GM08714 (cell line): Measurements from ENCODE around the gene RNU5B-1.

Experiments
- H3K4me3 ChIP-seq: fragments of 200-500 bp; sonication (Bioruptor generic); 2 replicates; pipeline ENCODE4 v1.5.1; 2014; ENCODE audit warnings: mild to moderate bottlenecking, low read length, inconsistent platforms
- ZNF274 ChIP-seq: IDR thresholded peaks from 2 replicates; pipeline ENCODE4 v1.6.1; 2012; ENCODE audit warnings: mild to moderate bottlenecking, low read depth, low read length

The RNU5B-1 gene

DNA sequence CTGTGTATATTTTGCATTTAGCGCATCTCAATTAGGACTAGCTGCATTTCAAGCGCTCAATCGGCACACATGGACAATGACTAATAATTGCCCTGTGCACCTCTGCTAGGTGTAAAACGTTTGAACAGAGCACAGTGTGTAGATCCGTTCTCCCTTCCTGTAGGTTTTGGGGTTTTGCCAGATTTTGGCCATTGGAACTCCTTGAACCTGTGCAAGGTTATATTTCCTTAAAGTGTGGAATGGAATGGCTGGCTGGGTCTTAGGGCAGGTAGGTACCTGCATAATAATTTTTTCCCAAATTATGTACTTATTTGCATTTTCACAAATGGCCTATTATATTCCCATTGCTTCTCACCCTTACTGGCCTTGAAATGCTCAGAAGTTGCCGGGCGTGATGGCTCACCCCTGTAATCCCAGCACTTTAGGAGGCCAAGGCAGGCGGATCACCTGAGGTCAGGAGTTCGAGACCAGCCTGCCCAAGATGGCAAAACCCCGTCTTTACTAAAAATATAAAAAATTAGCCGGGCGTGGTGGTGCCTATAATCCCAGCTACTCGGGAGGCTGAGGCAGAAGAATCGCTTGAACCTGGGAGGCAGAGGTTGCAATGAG lies 777 bp downstream of the RNU5B-1 start:
- TF ChIP-seq ZNF274 = no peak
- H3K4me3 ChIP-seq = no peak overlapping the region

DNA sequence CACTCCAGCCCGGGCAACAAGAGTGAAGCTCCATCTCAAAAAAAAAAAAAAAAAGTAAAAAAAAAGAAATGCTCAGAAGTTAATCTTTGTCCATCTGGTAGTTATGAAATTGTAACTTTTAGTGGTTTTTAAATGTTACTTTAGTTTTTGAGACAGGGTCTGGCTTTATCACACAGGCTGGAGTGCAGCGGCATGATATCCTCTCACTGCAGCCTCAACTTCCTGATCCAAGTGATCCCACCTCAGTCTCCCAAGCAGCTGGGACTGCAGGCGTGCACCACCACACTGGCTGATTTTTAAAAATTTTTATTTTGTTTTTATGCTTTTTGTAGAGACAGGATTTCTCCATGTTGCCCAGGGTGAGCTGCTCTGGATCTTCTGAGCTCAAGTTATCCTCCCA lies 1.3 kb downstream of the RNU5B-1 start:
- TF ChIP-seq ZNF274 = no peak
- no peak overlapping the region for H3K4me3 ChIP-seq

DNA sequence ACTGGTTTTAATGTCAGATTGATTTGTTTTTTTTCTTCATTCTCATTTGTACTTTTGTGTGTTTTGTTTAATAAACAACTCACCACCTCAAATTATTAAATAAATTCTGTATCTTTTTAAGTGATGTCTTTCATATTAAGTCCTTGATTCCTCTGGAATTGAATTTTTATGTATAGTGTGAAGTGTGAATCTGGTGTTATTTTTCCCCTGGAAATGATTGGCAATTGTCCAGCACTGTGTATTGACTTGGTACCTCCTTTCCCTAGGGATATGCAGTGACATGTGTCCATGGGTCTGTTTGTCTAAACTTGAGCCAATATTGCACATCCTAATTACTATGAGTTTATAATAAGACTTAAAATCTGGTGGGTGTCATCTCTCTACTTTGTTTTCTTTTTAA lies 2.1 kb downstream of the RNU5B-1 start:
- no peak overlapping the region for H3K4me3 ChIP-seq
- TF ChIP-seq ZNF274 = no peak

DNA sequence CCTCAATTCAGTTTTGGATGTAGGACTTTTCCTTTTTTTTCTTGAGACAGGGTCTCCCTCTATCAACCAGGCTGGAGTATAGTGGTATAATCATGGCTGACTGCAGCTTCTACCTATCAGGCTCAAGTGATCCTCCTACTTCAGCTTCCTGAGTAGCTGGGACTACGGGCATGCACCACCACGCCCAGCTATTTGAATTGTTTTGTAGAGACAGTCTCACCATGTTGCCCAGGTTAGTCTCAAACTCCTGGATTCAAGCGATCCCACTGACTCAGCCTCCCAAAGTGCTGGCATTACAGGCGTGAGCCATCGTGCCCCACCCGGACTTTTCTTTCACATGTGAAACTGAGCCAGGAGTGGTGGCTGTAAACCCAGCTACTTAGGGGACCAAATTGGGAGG lies 3.5 kb downstream of the RNU5B-1 start:
- H3K4me3 ChIP-seq = no peak overlapping the region
- TF ChIP-seq ZNF274 = no peak

DNA sequence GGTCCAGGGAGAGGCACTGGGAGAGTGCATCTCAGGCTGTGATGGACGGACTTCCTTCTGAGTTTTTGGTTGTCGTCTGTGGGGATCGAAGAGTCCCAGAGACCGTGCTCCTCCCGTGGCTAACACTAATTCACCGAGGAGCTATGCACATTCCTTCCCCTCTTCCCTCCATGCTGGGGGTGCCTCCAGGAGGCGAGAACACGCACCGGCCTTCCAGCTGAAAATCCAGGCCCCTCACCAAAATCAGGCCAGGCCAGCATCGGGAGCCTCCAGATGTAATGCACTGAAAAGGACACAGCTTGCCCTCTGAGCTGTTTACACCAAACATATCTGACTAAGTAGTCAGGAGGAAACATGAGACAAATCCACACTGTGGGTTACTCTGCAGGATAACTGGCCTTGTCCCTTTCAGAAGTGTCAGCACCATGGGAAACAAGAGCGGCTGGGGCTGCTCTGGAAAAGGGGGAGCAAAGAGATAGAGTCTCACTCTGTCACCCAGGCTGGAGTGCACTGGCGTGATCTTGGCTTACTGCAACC lies 5.5 kb downstream of the RNU5B-1 start:
- no peak overlapping the region for H3K4me3 ChIP-seq

DNA sequence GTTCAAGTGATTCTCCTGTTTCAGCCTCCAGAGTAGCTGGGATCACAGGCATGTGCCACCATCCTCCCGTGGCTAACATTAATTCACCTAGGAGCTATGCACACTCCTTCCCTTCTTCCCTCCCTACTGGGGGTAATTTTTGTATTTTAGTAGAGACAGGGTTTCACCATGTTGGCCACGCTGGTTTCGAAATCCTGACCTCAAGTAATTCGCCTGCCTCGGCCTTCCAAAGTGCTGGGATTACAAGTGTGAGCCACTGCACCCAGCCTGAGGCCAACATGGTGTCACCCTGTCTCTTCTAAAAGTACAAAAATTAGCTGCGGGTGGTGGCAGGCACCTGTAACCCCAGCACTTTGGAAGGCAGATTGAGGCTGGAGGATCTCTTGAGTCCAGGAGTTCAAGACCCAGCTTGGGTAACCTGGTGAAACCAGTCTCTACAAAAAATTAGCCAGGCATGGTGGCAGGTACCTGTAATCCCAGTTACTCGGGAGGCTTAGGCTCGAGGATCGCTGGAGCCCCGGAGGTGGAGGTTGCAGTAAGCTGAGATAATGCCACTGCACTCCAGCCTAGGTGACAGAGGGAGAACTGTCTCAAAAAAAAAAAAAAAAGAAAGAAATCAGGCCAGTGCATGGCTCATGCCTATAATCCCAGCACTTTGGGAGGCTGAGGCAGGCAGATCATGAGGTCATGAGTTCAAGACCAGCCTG lies 6.1 kb downstream of the RNU5B-1 start:
- TF ChIP-seq ZNF274 = no peak
- H3K4me3 ChIP-seq = no peak overlapping the region

More for the DNA sequence above, 5.5 kb downstream of the RNU5B-1 start:
- no peak for TF ChIP-seq ZNF274

DNA sequence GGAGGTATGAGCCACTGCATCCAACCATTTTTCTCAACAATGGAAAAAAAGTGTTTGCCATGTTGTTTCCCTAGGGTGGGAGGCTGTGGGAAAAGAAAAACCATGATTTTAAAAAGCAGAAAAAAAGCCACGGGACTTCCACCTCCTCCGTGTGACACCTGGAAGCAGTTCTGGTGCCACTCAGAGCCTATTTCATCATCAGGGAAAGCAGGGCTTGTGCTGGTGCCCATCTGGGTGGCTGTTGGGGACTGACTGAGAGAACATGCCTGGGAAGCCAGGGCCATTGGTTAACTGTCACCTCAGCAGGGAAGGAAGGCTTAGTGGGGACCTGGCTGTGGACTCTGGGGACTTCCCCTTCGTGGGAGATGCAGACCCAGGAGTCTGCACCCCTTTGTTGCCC lies 7.3 kb downstream of the RNU5B-1 start:
- TF ChIP-seq ZNF274 = no peak

DNA sequence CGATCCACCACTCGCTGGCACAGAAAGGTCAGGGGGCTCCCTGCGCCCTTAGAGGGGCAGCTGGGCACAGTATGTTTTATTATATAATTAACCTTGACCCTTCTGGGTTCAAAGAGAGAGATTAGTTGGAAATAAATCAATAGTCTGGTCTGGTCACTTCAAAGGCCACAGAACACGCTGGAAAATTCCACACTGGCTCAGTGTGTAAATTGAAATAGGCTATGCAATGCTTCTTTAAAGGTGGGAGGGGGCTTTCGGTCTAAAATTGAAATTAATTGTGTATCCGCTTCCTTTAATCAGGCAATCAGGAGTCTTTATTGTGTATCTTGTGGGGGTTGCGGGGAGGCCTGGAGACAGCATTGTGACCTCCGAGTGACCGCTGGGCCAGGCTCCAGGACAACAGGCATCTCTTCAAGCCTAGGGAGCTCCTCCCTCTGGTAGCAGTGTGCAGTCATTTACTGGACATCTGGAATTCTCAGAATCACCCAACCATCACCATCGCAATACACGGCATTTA lies 8.0 kb downstream of the RNU5B-1 start:
- no peak overlapping the region for H3K4me3 ChIP-seq
- TF ChIP-seq ZNF274 = no peak

More for the DNA sequence above, 7.3 kb downstream of the RNU5B-1 start:
- H3K4me3 ChIP-seq = no peak overlapping the region

DNA sequence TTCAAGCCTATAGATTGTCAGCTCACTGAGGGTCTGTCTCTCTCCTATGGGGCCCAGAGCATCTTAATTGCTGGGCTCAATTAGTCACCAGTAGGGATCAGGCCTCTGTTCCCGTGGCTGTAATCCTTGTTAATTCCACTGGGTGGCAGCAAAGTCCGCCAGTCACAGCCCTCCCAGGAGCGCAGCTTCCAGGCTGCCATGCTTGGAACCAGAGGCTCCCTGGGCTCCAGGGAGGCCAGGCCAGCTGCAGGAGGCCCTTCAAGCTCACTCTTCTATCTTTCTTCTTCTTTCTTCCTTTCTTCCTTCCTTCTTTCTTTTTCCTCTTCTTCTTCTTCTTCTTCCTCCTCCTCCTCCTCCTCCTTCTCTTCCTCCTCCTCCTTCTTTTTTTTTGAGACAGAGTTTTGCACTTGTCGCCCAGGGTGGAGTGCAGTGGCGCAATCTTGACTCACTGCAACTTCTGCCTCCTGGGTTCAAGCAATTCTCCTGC lies 14.4 kb downstream of the RNU5B-1 start:
- no peak for TF ChIP-seq ZNF274
- no peak overlapping the region for H3K4me3 ChIP-seq

DNA sequence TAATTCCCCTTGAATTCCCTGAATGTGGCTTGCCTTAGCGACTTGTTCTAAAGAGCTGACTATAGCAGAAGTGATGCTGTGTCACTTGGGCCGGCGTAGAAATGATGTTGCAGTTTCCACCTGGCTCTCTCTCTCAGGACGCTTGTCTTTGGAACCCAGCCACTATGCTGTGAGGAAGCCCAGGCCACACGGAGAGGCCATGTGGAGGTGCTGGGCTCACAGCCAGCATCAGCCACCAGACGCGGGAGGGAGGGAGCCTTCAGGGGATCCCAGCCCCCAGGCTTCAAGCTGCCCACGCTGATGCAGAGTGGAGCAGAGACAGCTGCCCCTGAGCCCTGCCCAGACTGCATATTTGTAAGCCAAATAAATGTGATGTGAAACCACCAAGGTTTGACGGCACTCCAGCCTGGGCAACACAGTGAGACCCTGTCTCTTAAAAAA lies 18.6 kb downstream of the RNU5B-1 start:
- TF ChIP-seq ZNF274 = no peak
- no peak overlapping the region for H3K4me3 ChIP-seq

DNA sequence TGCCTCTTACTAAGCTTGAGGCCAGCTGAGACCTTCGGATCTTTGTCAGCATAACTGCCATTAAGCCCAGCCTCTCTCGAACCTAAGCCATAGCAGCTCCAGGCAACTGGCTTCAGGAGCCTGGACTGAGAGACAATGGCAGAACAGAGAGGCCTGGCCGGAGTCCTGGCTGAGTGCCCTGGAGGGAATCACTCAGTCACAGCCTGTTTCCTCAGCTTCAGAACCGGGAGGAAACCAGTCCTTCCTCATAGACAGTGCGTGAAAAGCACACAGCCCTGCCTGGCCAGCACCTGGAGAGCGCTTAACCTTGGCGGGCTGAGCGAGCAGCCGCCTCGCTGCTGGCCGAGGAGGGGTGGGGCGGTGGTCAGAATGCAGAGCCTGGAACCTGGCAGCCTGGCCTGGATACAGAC lies 21.6 kb downstream of the RNU5B-1 start:
- TF ChIP-seq ZNF274 = no peak
- no peak overlapping the region for H3K4me3 ChIP-seq

DNA sequence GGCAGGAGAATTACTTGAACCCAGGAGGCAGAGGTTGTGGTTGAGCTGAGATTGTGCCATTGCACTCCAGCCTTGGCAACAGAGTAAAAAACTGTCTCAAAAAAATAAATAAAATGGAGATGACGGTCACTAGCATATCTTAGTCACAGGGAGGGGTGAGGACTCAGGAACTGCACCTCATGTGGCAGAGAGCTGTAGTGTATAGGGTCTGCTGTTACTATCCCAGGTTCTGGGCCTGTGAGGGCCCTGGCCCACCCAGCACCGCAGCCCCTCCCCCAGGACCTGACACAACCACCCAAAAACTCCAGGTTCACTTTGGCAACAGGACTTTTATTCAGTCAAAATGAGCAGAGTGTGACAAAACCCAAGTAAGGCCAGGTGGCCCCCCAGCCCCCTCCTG lies 22.3 kb downstream of the RNU5B-1 start:
- TF ChIP-seq ZNF274 = no peak
- no peak overlapping the region for H3K4me3 ChIP-seq

DNA sequence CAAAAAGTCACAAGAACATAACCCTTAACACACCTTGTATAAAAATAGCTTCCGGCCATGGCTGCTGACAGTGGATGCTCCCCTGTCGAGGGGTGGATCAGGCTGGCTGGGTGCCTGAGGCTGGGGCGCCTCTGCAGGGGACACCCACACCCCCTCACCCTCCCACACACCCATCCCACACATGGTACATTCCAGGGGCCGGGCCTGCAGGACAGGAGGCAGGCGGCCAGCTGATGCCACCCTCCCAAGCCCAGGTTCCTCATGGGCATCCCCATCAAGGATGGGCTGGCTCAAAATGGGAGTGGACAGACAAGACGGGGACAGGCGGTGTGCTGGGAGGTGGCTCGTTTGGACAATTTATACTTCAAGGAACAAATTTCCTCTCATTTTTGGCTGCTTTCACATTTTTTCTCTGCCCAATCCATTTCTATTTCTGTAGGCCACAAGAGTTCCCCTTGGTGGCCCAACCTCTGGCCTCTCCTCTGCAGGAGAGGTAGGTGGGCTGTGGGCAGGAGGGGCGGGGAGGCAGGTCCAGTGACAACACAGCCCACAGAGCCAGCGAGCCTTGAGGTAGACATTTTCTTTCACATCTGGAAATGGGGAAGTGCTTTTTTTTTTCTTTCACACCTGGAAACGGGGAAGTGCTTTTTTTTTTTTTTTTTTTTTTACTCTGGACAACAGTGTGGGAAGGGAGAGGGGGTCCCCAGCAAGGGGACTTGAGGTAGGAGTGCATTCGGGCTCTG lies 23.3 kb downstream of the RNU5B-1 start:
- no peak for TF ChIP-seq ZNF274
- no peak overlapping the region for H3K4me3 ChIP-seq
